OCI-LY1 (cell line): Measurements from ENCODE around the gene RASGEF1C.

Experiments used
- H2AFZ ChIP-seq: fragments of 200-600 bp; sonication (generic), shearing (Covaris generic); 2 replicates; pipeline ENCODE4 v1.6.0; 2014; ENCODE audit warnings: antibody characterized with exemption, mild to moderate bottlenecking, low read length
- H3F3A ChIP-seq: fragments of 200-600 bp; sonication (generic), shearing (Covaris generic); 2 replicates; pipeline ENCODE4 v1.6.0; 2014; ENCODE audit warnings: mild to moderate bottlenecking, antibody characterized with exemption, low read length, moderate library complexity; ENCODE audit not compliant: insufficient read depth
- H3K27ac ChIP-seq: fragments of 200-600 bp; sonication (generic); 2 replicates; pipeline ENCODE4 v1.5.1; 2014; ENCODE audit warnings: low read length, mixed run types, mild to moderate bottlenecking, low read depth; ENCODE audit not compliant: poor library complexity, severe bottlenecking
- H3K27me3 ChIP-seq: fragments of 200-600 bp; sonication (generic); 2 replicates; pipeline ENCODE4 v1.6.0; 2014; ENCODE audit warnings: antibody characterized with exemption, mild to moderate bottlenecking, low read length, moderate library complexity; ENCODE audit not compliant: insufficient read depth
- H3K36me3 ChIP-seq: fragments of 200-600 bp; sonication (generic); 2 replicates; pipeline ENCODE4 v1.6.1; 2014; ENCODE audit warnings: mild to moderate bottlenecking, antibody characterized with exemption, low read length, moderate library complexity, mixed read lengths; ENCODE audit not compliant: insufficient read depth
- H3K4me1 ChIP-seq: fragments of 200-600 bp; sonication (generic); 2 replicates; pipeline ENCODE4 v1.5.1; 2014; ENCODE audit warnings: mild to moderate bottlenecking, low read length, moderate library complexity; ENCODE audit not compliant: insufficient read depth, severe bottlenecking
- H3K4me2 ChIP-seq: fragments of 200-600 bp; sonication (generic), shearing (Covaris generic); 2 replicates; pipeline ENCODE4 v1.6.1; 2014; ENCODE audit warnings: low read length
- H3K4me3 ChIP-seq: fragments of 200-600 bp; sonication (generic); 2 replicates; pipeline ENCODE4 v1.5.1; 2014; ENCODE audit warnings: low read length, low read depth, mild to moderate bottlenecking, mixed read lengths; ENCODE audit not compliant: poor library complexity, severe bottlenecking
- H3K79me2 ChIP-seq: fragments of 200-600 bp; shearing (Covaris generic); 2 replicates; pipeline ENCODE4 v1.6.1; 2016; ENCODE audit warnings: mixed run types, low read length, mixed read lengths; ENCODE audit not compliant: insufficient read depth
- H3K9ac ChIP-seq: fragments of 200-600 bp; sonication (generic), shearing (Covaris generic); 2 replicates; pipeline ENCODE4 v1.6.1; 2014; ENCODE audit warnings: mild to moderate bottlenecking, low read length, mixed read lengths
- H3K9me2 ChIP-seq: fragments of 200-600 bp; sonication (generic), shearing (Covaris generic); 2 replicates; pipeline ENCODE4 v1.6.1; 2014; ENCODE audit warnings: low read depth, mild to moderate bottlenecking, low read length, mixed read lengths
- H3K9me3 ChIP-seq: fragments of 200-600 bp; shearing (Covaris generic); 2 replicates; pipeline ENCODE4 v1.6.1; 2014; ENCODE audit warnings: low read length, mixed read lengths
- H4K20me1 ChIP-seq: fragments of 200-600 bp; sonication (generic), shearing (Covaris generic); 2 replicates; pipeline ENCODE4 v1.6.0; 2016; ENCODE audit warnings: mild to moderate bottlenecking, low read length; ENCODE audit not compliant: insufficient read depth
- EZH2 ChIP-seq: fragments of 200-600 bp; sonication (generic), shearing (Covaris generic); IDR thresholded peaks from 2 replicates; pipeline ENCODE4 v1.8.0; 2017; ENCODE audit warnings: borderline replicate concordance, mixed run types, mild to moderate bottlenecking, antibody characterized with exemption, low read length, moderate library complexity, mixed read lengths
- TF ChIP-seq, protein P1 (sequence below): fragments of 200-600 bp; sonication (generic), shearing (Covaris generic); IDR thresholded peaks from 2 replicates; pipeline ENCODE4 v1.5.1; 2017; ENCODE audit warnings: mild to moderate bottlenecking, antibody characterized with exemption, low read length, moderate library complexity, mixed read lengths

RASGEF1C gene

DNA sequence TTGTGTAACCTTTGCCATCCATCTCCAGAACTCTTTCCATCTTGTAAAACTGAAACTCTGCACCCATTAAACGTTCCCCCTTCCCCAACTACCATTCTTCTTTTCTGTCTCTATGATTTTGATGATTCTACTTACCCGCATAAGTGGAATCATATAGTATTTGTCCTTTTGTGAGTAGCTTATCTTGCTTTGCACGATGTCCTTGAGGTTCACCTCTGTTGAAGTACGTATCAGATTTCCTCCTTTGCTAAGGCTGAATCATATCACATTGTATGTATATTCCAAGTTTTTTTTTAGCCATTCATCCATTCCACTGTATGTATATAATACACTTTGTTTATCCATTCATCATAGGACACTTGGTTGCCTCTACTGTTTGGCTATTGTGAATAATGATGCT, 134.5 kb downstream of the RASGEF1C start:
- Histone ChIP-seq H3F3A (no peaks in the 10 kb centered on the region), H4K20me1 (no peaks in the 10 kb centered on the region), H2AFZ (no peak overlapping the region), H3K27me3 (peaks cover 4% of the 10 kb centered on the region; the same call in 1 of the 2 replicates), H3K79me2 (no peaks in the 10 kb centered on the region), H3K9me3 (no peaks in the 10 kb centered on the region), H3K9me2 (no peaks in the 10 kb centered on the region), H3K4me3 (no peak overlapping the region), H3K27ac (no peak overlapping the region), H3K9ac (no peak overlapping the region), H3K4me2 (no peak overlapping the region), H3K36me3 (no peaks in the 10 kb centered on the region), H3K4me1 (no peaks in the 10 kb centered on the region)
- TF ChIP-seq, protein P1, sequence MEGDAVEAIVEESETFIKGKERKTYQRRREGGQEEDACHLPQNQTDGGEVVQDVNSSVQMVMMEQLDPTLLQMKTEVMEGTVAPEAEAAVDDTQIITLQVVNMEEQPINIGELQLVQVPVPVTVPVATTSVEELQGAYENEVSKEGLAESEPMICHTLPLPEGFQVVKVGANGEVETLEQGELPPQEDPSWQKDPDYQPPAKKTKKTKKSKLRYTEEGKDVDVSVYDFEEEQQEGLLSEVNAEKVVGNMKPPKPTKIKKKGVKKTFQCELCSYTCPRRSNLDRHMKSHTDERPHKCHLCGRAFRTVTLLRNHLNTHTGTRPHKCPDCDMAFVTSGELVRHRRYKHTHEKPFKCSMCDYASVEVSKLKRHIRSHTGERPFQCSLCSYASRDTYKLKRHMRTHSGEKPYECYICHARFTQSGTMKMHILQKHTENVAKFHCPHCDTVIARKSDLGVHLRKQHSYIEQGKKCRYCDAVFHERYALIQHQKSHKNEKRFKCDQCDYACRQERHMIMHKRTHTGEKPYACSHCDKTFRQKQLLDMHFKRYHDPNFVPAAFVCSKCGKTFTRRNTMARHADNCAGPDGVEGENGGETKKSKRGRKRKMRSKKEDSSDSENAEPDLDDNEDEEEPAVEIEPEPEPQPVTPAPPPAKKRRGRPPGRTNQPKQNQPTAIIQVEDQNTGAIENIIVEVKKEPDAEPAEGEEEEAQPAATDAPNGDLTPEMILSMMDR = no peak

DNA sequence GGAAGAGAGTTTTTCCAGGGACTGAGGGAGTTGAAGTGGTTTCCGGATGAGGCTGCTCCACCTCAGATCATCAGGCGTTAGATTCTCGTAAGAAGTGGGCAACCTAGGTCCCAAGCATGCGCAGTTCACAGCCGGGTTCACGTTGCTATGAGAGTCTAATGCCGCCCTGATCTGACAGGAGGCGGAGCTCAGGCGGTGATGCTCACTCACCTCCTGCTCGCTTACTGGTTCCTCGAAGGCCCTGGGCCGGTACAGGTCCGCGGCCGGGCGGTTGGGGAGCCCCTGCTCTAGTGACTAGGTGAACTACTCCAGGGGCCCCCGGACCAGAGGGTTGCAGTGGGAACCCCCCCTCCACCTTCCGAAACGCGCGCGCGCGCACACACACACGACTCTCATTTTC, 136.5 kb downstream of the RASGEF1C start:
- Histone ChIP-seq H3K4me2 (no peak overlapping the region), H2AFZ (no peak overlapping the region), H3K27ac (no peak overlapping the region), H3K9ac (no peak overlapping the region), H3K9me2 (no peaks in the 10 kb centered on the region), H3K36me3 (no peaks in the 10 kb centered on the region), H3F3A (no peaks in the 10 kb centered on the region), H3K4me1 (no peaks in the 10 kb centered on the region), H4K20me1 (no peaks in the 10 kb centered on the region), H3K4me3 (no peak overlapping the region), H3K9me3 (no peaks in the 10 kb centered on the region), H3K27me3 (peaks cover 4% of the 10 kb centered on the region; the same call in 1 of the 2 replicates), H3K79me2 (no peaks in the 10 kb centered on the region)
- no peak for TF ChIP-seq EZH2
- TF ChIP-seq, protein P1 = no peak

DNA sequence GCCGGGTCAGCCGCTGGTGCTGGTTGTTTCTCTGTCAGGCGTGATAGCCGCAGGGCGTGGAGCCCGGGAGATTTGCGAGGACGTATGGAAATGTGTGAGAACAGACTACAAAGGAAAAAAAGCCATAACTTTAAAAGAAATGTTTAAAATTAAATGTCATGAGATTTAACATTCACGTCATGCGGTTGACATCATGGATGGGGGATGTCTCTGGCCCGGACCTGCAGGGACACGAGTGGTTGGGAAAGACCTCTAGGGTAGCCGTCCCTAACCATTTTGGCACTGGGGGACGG, 136.8 kb downstream of the RASGEF1C start:
- Histone ChIP-seq H4K20me1 (no peaks in the 10 kb centered on the region), H3K9me2 (no peaks in the 10 kb centered on the region), H3K9ac (no peak overlapping the region), H3K27me3 (peaks cover 4% of the 10 kb centered on the region; the same call in 1 of the 2 replicates), H3K9me3 (no peaks in the 10 kb centered on the region), H3K79me2 (no peaks in the 10 kb centered on the region), H3K36me3 (no peaks in the 10 kb centered on the region), H3K4me1 (no peaks in the 10 kb centered on the region), H2AFZ (no peak overlapping the region), H3K4me2 (peak overlapping the region; percentile 39; the same call in 1 of the 2 replicates), H3K27ac (no peak overlapping the region), H3F3A (no peaks in the 10 kb centered on the region), H3K4me3 (peak overlapping the region; percentile 33)
- TF ChIP-seq EZH2 = no peak

DNA sequence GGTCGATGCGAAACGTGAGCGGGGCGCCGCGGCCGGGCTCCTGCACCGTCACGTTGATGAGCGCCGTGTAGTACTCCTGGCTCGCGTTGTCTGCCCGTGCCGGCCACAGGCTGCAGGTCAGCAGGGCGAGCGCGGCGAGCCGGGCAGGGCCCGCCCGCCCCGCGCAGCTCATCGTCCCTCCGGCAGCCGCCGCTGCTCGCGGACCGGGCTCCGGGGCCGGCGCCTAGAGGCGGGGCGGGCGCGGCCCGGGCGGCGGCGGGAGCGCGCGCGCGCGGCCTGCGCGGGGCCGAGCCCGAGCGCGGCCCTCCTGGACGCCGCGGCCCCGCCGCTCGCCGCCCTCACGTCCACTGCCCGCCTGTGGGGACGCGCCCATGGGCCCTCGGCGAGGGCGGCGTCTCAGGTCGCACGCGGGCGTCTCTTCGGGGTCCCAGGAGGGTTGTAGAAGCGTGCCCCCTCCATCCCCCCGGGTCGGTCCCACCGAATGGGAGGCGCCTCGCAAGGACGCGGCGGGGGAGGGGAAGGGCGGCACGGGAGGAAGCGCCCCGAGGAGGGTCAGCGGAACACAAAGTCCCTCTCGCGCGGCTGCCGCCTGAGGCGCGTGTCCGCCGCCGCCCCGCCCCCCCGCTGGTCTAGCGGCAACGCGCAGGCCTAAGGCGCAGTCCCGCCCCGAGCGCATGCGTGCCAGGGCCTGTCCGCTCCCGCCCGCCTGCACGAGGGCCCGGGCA, 137.3 kb downstream of the RASGEF1C start, which contains the start of gene RNF130:
RNF130 (minus strand) TSS at position 229 of the 725 bp plus-strand sequence; CDS start at position 172, 57 bp downstream.
- TF ChIP-seq EZH2 = no peak
- TF ChIP-seq, protein P1 = no peak
- peaks cover 3% of the 10 kb centered on the region; the same call in 1 of the 2 replicates for H3K27me3 ChIP-seq
- no peak within 1 kb of the TSS for H3K27ac ChIP-seq
- peak within 1 kb of the TSS; percentile 33 for H3K4me3 ChIP-seq
- H3K4me2 ChIP-seq = peak within 1 kb of the TSS; percentile 39; the same call in 1 of the 2 replicates
- H3K36me3 ChIP-seq = no peaks in the 10 kb centered on the region
- H3K4me1 ChIP-seq = no peaks in the 10 kb centered on the region
- no peak within 1 kb of the TSS for H2AFZ ChIP-seq
- no peak within 1 kb of the TSS for H3K9ac ChIP-seq
- no peaks in the 10 kb centered on the region for H3F3A ChIP-seq
- no peaks in the 10 kb centered on the region for H3K9me2 ChIP-seq
- H4K20me1 ChIP-seq = no peaks in the 10 kb centered on the region
- H3K79me2 ChIP-seq = no peaks in the 10 kb centered on the region
- no peaks in the 10 kb centered on the region for H3K9me3 ChIP-seq
